Transverse colon (tissue), 4 donors: ENCODE results near the gene SNED1.

ENCODE experiments used
- CTCF ChIP-seq, 5 experiments: fragments of 200-600 bp in 3 of 5; fragments of 450-650 bp in 2 of 5; sonication (generic) in 3 of 5; IDR thresholded peaks; 1 replicate in 2 of 5; 2 replicates in 3 of 5; pipeline ENCODE4 v1.5.1; 2016 to 2017; ENCODE audit warnings: antibody characterized with exemption in 5 of 5, inconsistent platforms in 3 of 5, mild to moderate bottlenecking in 2 of 5, moderate library complexity in 1 of 5
- EP300 ChIP-seq: sonication (generic); formaldehyde crosslinking; IDR thresholded peaks from one replicate; pipeline ENCODE4 v1.6.1; 2017; ENCODE audit warnings: antibody characterized with exemption, low read depth
- POLR2AphosphoS5 ChIP-seq, 3 donors: sonication (generic); formaldehyde crosslinking; IDR thresholded peaks; one replicate each; pipeline ENCODE4 v1.6.1; 2016; ENCODE audit warnings: antibody characterized with exemption in 3 of 3

- TF ChIP-seq CTCF (IDR thresholded peaks at IDR 0.05) (no peak), POLR2AphosphoS5 (IDR thresholded peaks at IDR 0.05) (no peak), EP300 (no peak)
Measured at GRCh38 chr2:241088791-241089732, 90.6 kb downstream of the SNED1 start.
